GM12865 (cell line): ENCODE results near the gene ZNF22.
A peak's percentile ranks its signal among the peaks of the same experiment; 100 is the strongest.

Source experiments
- DNase-seq: peaks from one replicate; pipeline ENCODE4 v3.0.0; 2010; ENCODE audit warnings: low read depth
- H3K4me3 ChIP-seq: 2 replicates; pipeline ENCODE4 v1.5.1; 2011; ENCODE audit warnings: mild to moderate bottlenecking, low read depth, low read length, control low read depth
- TF ChIP-seq, protein P1 (sequence below): IDR thresholded peaks from 2 replicates; pipeline ENCODE4 v1.5.1; 2011; ENCODE audit warnings: low read length, control low read depth, low read depth, inconsistent platforms; ENCODE audit not compliant: insufficient read depth; ENCODE audit errors: missing control alignments

The ZNF22 gene

DNA sequence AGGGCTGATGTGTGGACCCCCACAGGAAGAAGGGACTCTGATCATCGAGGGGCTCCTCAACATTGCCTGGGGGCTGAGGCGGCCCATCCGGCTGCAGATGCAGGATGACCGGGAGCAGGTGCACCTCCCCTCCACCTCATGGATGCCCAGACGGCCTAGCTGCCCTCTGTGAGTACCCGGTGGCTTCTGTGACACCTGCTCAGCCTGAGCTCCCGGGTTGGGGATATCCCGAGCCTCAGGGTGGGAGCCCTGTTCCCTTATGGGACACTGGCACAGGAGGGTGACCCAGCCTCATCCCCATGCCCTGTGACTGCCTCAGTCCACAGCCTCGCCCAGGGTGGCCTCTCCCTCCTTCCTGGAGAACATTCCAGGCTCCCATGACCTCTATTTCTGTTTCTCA lies 18.2 kb upstream of the ZNF22 start:
- TF ChIP-seq, protein P1, sequence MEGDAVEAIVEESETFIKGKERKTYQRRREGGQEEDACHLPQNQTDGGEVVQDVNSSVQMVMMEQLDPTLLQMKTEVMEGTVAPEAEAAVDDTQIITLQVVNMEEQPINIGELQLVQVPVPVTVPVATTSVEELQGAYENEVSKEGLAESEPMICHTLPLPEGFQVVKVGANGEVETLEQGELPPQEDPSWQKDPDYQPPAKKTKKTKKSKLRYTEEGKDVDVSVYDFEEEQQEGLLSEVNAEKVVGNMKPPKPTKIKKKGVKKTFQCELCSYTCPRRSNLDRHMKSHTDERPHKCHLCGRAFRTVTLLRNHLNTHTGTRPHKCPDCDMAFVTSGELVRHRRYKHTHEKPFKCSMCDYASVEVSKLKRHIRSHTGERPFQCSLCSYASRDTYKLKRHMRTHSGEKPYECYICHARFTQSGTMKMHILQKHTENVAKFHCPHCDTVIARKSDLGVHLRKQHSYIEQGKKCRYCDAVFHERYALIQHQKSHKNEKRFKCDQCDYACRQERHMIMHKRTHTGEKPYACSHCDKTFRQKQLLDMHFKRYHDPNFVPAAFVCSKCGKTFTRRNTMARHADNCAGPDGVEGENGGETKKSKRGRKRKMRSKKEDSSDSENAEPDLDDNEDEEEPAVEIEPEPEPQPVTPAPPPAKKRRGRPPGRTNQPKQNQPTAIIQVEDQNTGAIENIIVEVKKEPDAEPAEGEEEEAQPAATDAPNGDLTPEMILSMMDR, result no peak
- DNase-seq, result no peak
- H3K4me3 ChIP-seq, result peak overlapping the region; percentile 1; the same call in 1 of the 2 replicates

DNA sequence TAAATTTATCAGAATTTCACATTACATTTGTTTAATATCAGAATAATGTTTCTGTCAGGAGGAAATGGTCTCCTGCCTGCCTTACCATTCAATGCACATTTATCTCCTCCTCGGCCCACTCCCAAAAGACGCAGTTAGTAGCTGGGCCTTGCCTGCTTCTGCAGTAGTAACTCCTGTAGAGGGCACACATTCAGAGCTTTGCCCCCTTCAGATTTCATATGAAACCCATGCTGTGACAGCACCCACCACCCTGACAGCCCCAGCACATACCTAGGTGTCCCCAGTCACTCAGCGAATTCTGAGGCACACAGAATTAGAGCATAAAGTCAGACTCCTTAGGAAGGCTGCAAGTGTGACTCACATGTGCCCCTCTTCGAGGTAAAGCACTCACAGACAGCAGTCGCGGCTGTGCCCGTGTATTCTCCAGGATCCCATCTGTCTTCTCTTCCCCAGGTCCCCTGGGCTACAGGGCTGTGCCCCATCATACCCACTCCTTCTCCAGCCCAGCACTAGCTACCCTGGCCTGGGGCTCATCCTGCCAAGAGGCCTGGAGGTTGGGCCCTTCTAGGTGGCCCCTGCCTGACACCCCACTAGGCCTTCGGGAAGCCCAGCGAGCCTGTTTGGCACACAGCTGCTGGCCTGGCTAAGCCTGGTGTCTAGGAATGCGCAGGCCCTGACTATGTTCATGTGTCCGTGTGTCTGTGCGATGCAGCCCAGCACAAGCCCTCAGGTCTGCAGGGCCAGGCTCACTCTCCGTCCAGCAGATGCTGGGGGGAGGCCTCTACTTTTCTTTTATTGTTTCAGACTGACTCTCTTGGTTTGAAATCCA lies 17.4 kb upstream of the ZNF22 start:
- no peak for DNase-seq
- TF ChIP-seq, protein P1, result no peak

DNA sequence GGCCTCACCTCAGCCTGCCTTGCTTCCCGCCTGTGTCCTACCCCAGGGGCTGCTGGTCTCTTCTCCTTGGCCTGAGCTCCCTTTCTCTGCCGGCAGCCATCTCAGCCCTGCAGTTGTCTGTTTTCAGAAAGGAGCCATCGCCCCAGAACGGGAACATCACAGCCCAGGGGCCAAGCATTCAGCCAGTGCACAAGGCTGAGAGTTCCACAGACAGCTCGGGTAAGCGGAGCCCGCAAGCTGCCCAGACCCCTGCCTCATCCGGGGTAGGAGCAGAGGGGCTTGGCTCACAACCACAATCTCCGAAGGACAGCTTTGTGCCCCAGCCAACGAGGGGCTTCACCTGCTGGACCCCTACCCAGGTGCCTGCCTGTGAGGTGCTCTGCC lies 16.8 kb upstream of the ZNF22 start:
- DNase-seq, result no peak
- H3K4me3 ChIP-seq, result no peak overlapping the region
- TF ChIP-seq, protein P1, result no peak

More for the DNA sequence above, 17.4 kb upstream of the ZNF22 start:
- no peak overlapping the region for H3K4me3 ChIP-seq

DNA sequence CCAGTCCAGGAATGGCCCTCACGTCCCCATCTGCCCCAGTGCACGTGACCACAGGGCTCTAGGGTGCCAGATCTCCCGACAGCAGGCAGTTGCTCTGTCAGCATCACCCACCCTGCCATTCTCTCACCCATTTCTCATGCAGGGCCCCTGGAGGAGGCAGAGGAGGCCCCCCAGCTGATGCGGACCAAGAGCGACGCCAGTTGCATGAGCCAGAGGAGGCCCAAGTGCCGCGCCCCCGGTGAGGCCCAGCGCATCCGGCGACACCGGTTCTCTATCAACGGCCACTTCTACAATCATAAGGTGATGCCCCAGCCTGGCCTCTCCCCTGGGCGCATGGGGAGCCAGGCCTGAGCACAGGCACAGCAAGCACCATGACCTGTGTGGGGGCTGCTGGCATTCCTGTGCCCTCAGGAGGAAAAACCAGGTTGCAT lies 16.0 kb upstream of the ZNF22 start:
- no peak for DNase-seq
- TF ChIP-seq, protein P1, result no peak
- no peak overlapping the region for H3K4me3 ChIP-seq

GRCh38 chr10:44985175-44985681 lies 15.5 kb upstream of the ZNF22 start:
- TF ChIP-seq, protein P1, result no peak
- no peak overlapping the region for H3K4me3 ChIP-seq
- DNase-seq, result no peak

- DNase-seq, result no peak
- TF ChIP-seq, protein P1, result no peak
- no peak overlapping the region for H3K4me3 ChIP-seq
These were observed 14.5 kb upstream of the ZNF22 start for GRCh38 chr10:44986179-44986578.
